Neuronal stem cell (in vitro differentiated cells): Measurements from ENCODE around the gene PHF21A.

ENCODE experiments used
- DNase-seq: peaks from one replicate; pipeline ENCODE4 v3.0.0-alpha.2; 2013; ENCODE audit warnings: low spot score
- H2AFZ ChIP-seq: one replicate; pipeline ENCODE4 v1.6.1; 2013; ENCODE audit warnings: mild to moderate bottlenecking, low read length, inconsistent platforms
- H2AK5ac ChIP-seq: 2 replicates; pipeline ENCODE4 v1.6.1; 2013; ENCODE audit warnings: low read depth, mild to moderate bottlenecking, inconsistent platforms, low read length, moderate library complexity, mixed read lengths
- H2BK120ac ChIP-seq: 2 replicates; pipeline ENCODE4 v1.6.1; 2013; ENCODE audit warnings: low read depth, mild to moderate bottlenecking, inconsistent platforms, low read length, moderate library complexity, mixed read lengths
- H2BK12ac ChIP-seq: one replicate; pipeline ENCODE4 v1.6.1; 2013; ENCODE audit warnings: low read length, inconsistent platforms
- H2BK15ac ChIP-seq: 2 replicates; pipeline ENCODE4 v1.6.1; 2013; ENCODE audit warnings: mild to moderate bottlenecking, low read length, inconsistent platforms, mixed read lengths
- H2BK5ac ChIP-seq: one replicate; pipeline ENCODE4 v1.6.1; 2013; ENCODE audit warnings: inconsistent platforms, mild to moderate bottlenecking, low read length, moderate library complexity
- H3K14ac ChIP-seq: one replicate; pipeline ENCODE4 v1.6.1; 2013; ENCODE audit warnings: low read length, inconsistent platforms
- H3K18ac ChIP-seq: 2 replicates; pipeline ENCODE4 v1.6.1; 2013; ENCODE audit warnings: low read length, inconsistent platforms
- H3K23ac ChIP-seq: 2 replicates; pipeline ENCODE4 v1.6.1; 2013; ENCODE audit warnings: low read depth, mild to moderate bottlenecking, mixed read lengths, low read length, inconsistent platforms; ENCODE audit not compliant: poor library complexity
- H3K27ac ChIP-seq: replicated peaks from 3 replicates; pipeline ENCODE4 v1.5.1; 2013; ENCODE audit warnings: low read length, inconsistent platforms
- H3K27me3 ChIP-seq, 3 experiments: 2 replicates each; pipeline ENCODE4 v1.6.1; 2013; ENCODE audit warnings: low read length in 3 of 3, mild to moderate bottlenecking in 2 of 3, inconsistent platforms in 1 of 3, low read depth in 1 of 3, mixed read lengths in 1 of 3, moderate library complexity in 1 of 3; ENCODE audit not compliant: control insufficient read depth in 3 of 3, insufficient read depth in 3 of 3
- H3K36me3 ChIP-seq, 2 donors: replicated peaks in 1 of 2; 2 replicates each; pipeline ENCODE4 v1.6.1; 2013; ENCODE audit warnings: low read length in 2 of 2; ENCODE audit not compliant: control insufficient read depth in 2 of 2, insufficient read depth in 2 of 2
- H3K4ac ChIP-seq: 2 replicates; pipeline ENCODE4 v1.6.1; 2013; ENCODE audit warnings: inconsistent platforms, mild to moderate bottlenecking, low read length, moderate library complexity
- H3K4me1 ChIP-seq, 2 donors: 1 replicate in 1 of 2; 2 replicates in 1 of 2; pipeline ENCODE4 v1.6.1; 2013; ENCODE audit warnings: low read length in 2 of 2, low read depth in 1 of 2; ENCODE audit not compliant: control insufficient read depth in 2 of 2, insufficient read depth in 1 of 2
- H3K4me2 ChIP-seq: one replicate; pipeline ENCODE4 v1.6.1; 2013; ENCODE audit warnings: mild to moderate bottlenecking, low read length, inconsistent platforms; ENCODE audit not compliant: insufficient read depth, poor library complexity, severe bottlenecking
- H3K4me3 ChIP-seq, 2 donors: 2 replicates each; pipeline ENCODE4 v1.5.1; 2013; ENCODE audit warnings: low read length in 2 of 2, mild to moderate bottlenecking in 2 of 2, inconsistent platforms in 1 of 2, moderate library complexity in 1 of 2
- H3K79me1 ChIP-seq: one replicate; pipeline ENCODE4 v1.6.1; 2013; ENCODE audit warnings: low read depth, mild to moderate bottlenecking, inconsistent platforms, low read length, moderate library complexity
- H3K9ac ChIP-seq: one replicate; pipeline ENCODE4 v1.6.1; 2013; ENCODE audit warnings: mild to moderate bottlenecking, low read depth, low read length, inconsistent platforms; ENCODE audit not compliant: poor library complexity
- H3K9me3 ChIP-seq, 2 donors: replicated peaks in 1 of 2; 2 replicates each; pipeline versions ENCODE3 to v1.6.1; 2013; ENCODE audit warnings: low read length in 2 of 2, mild to moderate bottlenecking in 2 of 2, inconsistent platforms in 1 of 2, low read depth in 1 of 2, mixed read lengths in 1 of 2, moderate library complexity in 1 of 2; ENCODE audit not compliant: control insufficient read depth in 2 of 2, insufficient read depth in 1 of 2
- H4K8ac ChIP-seq: one replicate; pipeline ENCODE4 v1.6.1; 2013; ENCODE audit warnings: low read depth, mild to moderate bottlenecking, inconsistent platforms, low read length, moderate library complexity
- H4K91ac ChIP-seq: one replicate; pipeline ENCODE4 v1.6.1; 2013; ENCODE audit warnings: low read length, low read depth, mild to moderate bottlenecking, inconsistent platforms; ENCODE audit not compliant: poor library complexity
- WGBS, 2 donors: extraction: QIAGEN DNeasy Blood & Tissue Kit; methylation state at CpG; one replicate each; pipeline ENCODE4 v1.1.7; 2013; ENCODE audit warnings: missing lambda C conversion rate in 2 of 2, mixed read lengths in 1 of 2; ENCODE audit not compliant: insufficient read length in 2 of 2, insufficient replicate concordance in 1 of 2; ENCODE audit errors: extremely low coverage in 2 of 2; 5-methylcytosine and 5-hydroxymethylcytosine counted together

Gene PHF21A

GRCh38 chr11:46038529-46038928, 82.7 kb downstream of the PHF21A start:
- Histone ChIP-seq H2BK5ac (no peak overlapping the region), H3K14ac (no peak overlapping the region), H3K4me3 (no peak overlapping the region), H2BK12ac (no peak overlapping the region), H2AK5ac (no peak overlapping the region), H3K4me1 (no peaks in the 10 kb centered on the region), H3K79me1 (no peaks in the 10 kb centered on the region), H3K36me3 (peaks cover 0 to 6% of the 10 kb centered on the region in 2 donors), H2AFZ (no peak overlapping the region), H2BK15ac (no peak overlapping the region), H3K4ac (no peak overlapping the region), H4K8ac (no peak overlapping the region), H3K18ac (no peak overlapping the region), H3K27ac (no peak overlapping the region), H3K27me3 (no peaks in the 10 kb centered on the region), H3K23ac (no peak overlapping the region), H4K91ac (no peak overlapping the region), H2BK120ac (no peak overlapping the region), H3K9ac (no peak overlapping the region), H3K4me2 (no peak overlapping the region), H3K9me3 (peaks cover 0 to 3% of the 10 kb centered on the region in 2 donors)
- no CpG with 5 or more reads among the region's 3 CpGs for WGBS, 2 donors
- DNase-seq = no peak

- Histone ChIP-seq H3K9me3 (no peaks in the 10 kb centered on the region), H2BK12ac (no peak overlapping the region), H2AK5ac (no peak overlapping the region), H3K27ac (no peak overlapping the region), H3K4me3 (no peak overlapping the region), H2BK15ac (no peak overlapping the region), H3K14ac (no peak overlapping the region), H3K27me3 (no peaks in the 10 kb centered on the region), H3K9ac (no peak overlapping the region), H3K79me1 (peaks cover 2% of the 10 kb centered on the region), H3K23ac (no peak overlapping the region), H2AFZ (no peak overlapping the region), H2BK5ac (no peak overlapping the region), H3K36me3 (peaks cover 0 to 6% of the 10 kb centered on the region in 2 donors), H4K8ac (no peak overlapping the region), H3K18ac (no peak overlapping the region), H3K4ac (no peak overlapping the region), H4K91ac (no peak overlapping the region), H2BK120ac (no peak overlapping the region), H3K4me1 (no peaks in the 10 kb centered on the region), H3K4me2 (no peak overlapping the region)
- no peak for DNase-seq
- no CpG with 5 or more reads among the region's 2 CpGs for WGBS, 2 donors
Observed at GRCh38 chr11:46036969-46037368, 84.3 kb downstream of the PHF21A start.

GRCh38 chr11:46036009-46036408, 85.2 kb downstream of the PHF21A start:
- H3K23ac ChIP-seq = no peak overlapping the region
- H3K4ac ChIP-seq = no peak overlapping the region
- H4K8ac ChIP-seq = no peak overlapping the region
- H2BK15ac ChIP-seq = no peak overlapping the region
- H4K91ac ChIP-seq = no peak overlapping the region
- peaks cover 0 to under 1% of the 10 kb centered on the region in 2 donors for H3K4me1 ChIP-seq
- no peaks in the 10 kb centered on the region for H3K27me3 ChIP-seq
- no peak overlapping the region for H3K27ac ChIP-seq
- H2AK5ac ChIP-seq = no peak overlapping the region
- no peak overlapping the region for H2AFZ ChIP-seq
- peaks cover 0 to 6% of the 10 kb centered on the region in 2 donors for H3K36me3 ChIP-seq
- no peak overlapping the region for H3K9ac ChIP-seq
- no peak for DNase-seq
- no peak overlapping the region for H2BK120ac ChIP-seq
- no peak overlapping the region for H2BK5ac ChIP-seq
- no peaks in the 10 kb centered on the region for H3K9me3 ChIP-seq
- H3K4me3 ChIP-seq = no peak overlapping the region
- no peak overlapping the region for H2BK12ac ChIP-seq
- no peak overlapping the region for H3K14ac ChIP-seq
- no peak overlapping the region for H3K18ac ChIP-seq
- no CpG with 5 or more reads among the region's 2 CpGs for WGBS, 2 donors
- H3K4me2 ChIP-seq = no peak overlapping the region
- H3K79me1 ChIP-seq = peaks cover 2% of the 10 kb centered on the region

- no peak overlapping the region for H3K23ac ChIP-seq
- no peak for DNase-seq
- H2BK15ac ChIP-seq = no peak overlapping the region
- H2BK12ac ChIP-seq = no peak overlapping the region
- H3K9me3 ChIP-seq = no peaks in the 10 kb centered on the region
- H4K8ac ChIP-seq = no peak overlapping the region
- H2AFZ ChIP-seq = no peak overlapping the region
- H2BK5ac ChIP-seq = no peak overlapping the region
- H2AK5ac ChIP-seq = no peak overlapping the region
- peaks cover 0 to 6% of the 10 kb centered on the region in 2 donors for H3K36me3 ChIP-seq
- no peak overlapping the region for H3K27ac ChIP-seq
- H3K4me1 ChIP-seq = peaks cover 0 to 3% of the 10 kb centered on the region in 2 donors
- H3K27me3 ChIP-seq = no peaks in the 10 kb centered on the region
- H3K18ac ChIP-seq = no peak overlapping the region
- no peak overlapping the region for H3K4me3 ChIP-seq
- H3K14ac ChIP-seq = no peak overlapping the region
- no peak overlapping the region for H3K4ac ChIP-seq
- peaks cover 2% of the 10 kb centered on the region for H3K79me1 ChIP-seq
- H4K91ac ChIP-seq = no peak overlapping the region
- no peak overlapping the region for H2BK120ac ChIP-seq
- H3K4me2 ChIP-seq = no peak overlapping the region
- no peak overlapping the region for H3K9ac ChIP-seq
Observed at GRCh38 chr11:46034041-46034440, 87.2 kb downstream of the PHF21A start.
